GM18526 (cell line): ENCODE data around the gene GPC3.

Source experiments
- POLR2A ChIP-seq: IDR thresholded peaks from 3 replicates; pipeline ENCODE4 v1.6.1; 2011; ENCODE audit not compliant: insufficient read length; ENCODE audit errors: extremely low read depth

Gene GPC3

GRCh38 chrX:133985164-133985966 is at the start of gene GPC3:
GPC3 (minus strand) TSS chrX:133985594.
- no peak for TF ChIP-seq POLR2A

GRCh38 chrX:134032441-134032840 is 47.0 kb upstream of the GPC3 start:
- TF ChIP-seq POLR2A = no peak

GRCh38 chrX:134026565-134027311 is 41.3 kb upstream of the GPC3 start:
- no peak for TF ChIP-seq POLR2A

- TF ChIP-seq POLR2A = no peak
These were observed 40.7 kb upstream of the GPC3 start for GRCh38 chrX:134025986-134026545.

GRCh38 chrX:134024686-134025377 is 39.4 kb upstream of the GPC3 start:
- TF ChIP-seq POLR2A = no peak

- no peak for TF ChIP-seq POLR2A
These were observed 38.5 kb upstream of the GPC3 start for GRCh38 chrX:134023851-134024281.

- no peak for TF ChIP-seq POLR2A
These were observed 35.5 kb upstream of the GPC3 start for GRCh38 chrX:134020910-134021309.

- TF ChIP-seq POLR2A = no peak
These were observed 34.3 kb upstream of the GPC3 start for GRCh38 chrX:134019567-134020206.

- no peak for TF ChIP-seq POLR2A
These were observed 28.1 kb upstream of the GPC3 start for GRCh38 chrX:134013524-134013923.

- no peak for TF ChIP-seq POLR2A
These were observed 27.7 kb upstream of the GPC3 start for GRCh38 chrX:134013092-134013497.

- TF ChIP-seq POLR2A = no peak
These were observed 25.3 kb upstream of the GPC3 start for GRCh38 chrX:134010690-134011089.

GRCh38 chrX:134007716-134008115 is 22.3 kb upstream of the GPC3 start:
- no peak for TF ChIP-seq POLR2A

- TF ChIP-seq POLR2A = no peak
These were observed 21.2 kb upstream of the GPC3 start for GRCh38 chrX:134006484-134007161.

GRCh38 chrX:134004084-134004483 is 18.7 kb upstream of the GPC3 start:
- no peak for TF ChIP-seq POLR2A
